ENCODE measurements around the gene EPHB6. TPM values are rescaled to one million over a fixed set of nuclear protein-coding genes. Genes with fewer than 3 reads are reported as not detected.

The EPHB6 gene
- total RNA-seq, 2 donors from 2014 or later: 33.2 to 36.9 TPM

GRCh38 chr7:142819530-142819929 is 35.3 kb upstream of the EPHB6 start:
- Histone ChIP-seq H3K27ac (ENCODE audit: low read depth, low read length) (no peak overlapping the region), H3K9me3 (ENCODE audit: control insufficient read depth, low read length) (peaks cover 24% of the 10 kb centered on the region), H3K4me3 (ENCODE audit: low read length) (no peak overlapping the region), H3K4me1 (ENCODE audit: control insufficient read depth, insufficient read depth, low read length) (no peaks in the 10 kb centered on the region), H3K27me3 (ENCODE audit: control insufficient read depth, insufficient read depth, low read length, poor library complexity, severe bottlenecking) (no peaks in the 10 kb centered on the region), H3K9ac (ENCODE audit: extremely low read depth, low read length, poor library complexity, severe bottlenecking) (no peak overlapping the region), H3K36me3 (ENCODE audit: control insufficient read depth, insufficient read depth, low read length) (no peaks in the 10 kb centered on the region)
- no peak for TF ChIP-seq CTCF (conservative IDR thresholded peaks at IDR 0.05)
- WGBS, 2 experiments (ENCODE audit: insufficient coverage in 1 of 2, insufficient read length in 1 of 2): 93% methylated on average over 5 of the region's 5 CpGs
- no peak for DNase-seq
- peaks cover 17% of the 10 kb centered on the region for H3K9me3 Mint-ChIP-seq
- H3K4me3 Mint-ChIP-seq: no peak overlapping the region
- H3K36me3 Mint-ChIP-seq (ENCODE audit: low read depth): no peaks in the 10 kb centered on the region
- peaks cover 10% of the 10 kb centered on the region for H3K4me1 Mint-ChIP-seq
- peaks cover 13% of the 10 kb centered on the region for H3K27me3 Mint-ChIP-seq (ENCODE audit: insufficient read depth)
- H3K27ac Mint-ChIP-seq: no peak overlapping the region

- DNase-seq: no peak
- Mint-ChIP-seq H3K9me3 (peaks cover 34% of the 10 kb centered on the region), H3K27me3 (ENCODE audit: insufficient read depth) (no peaks in the 10 kb centered on the region), H3K4me3 (no peak overlapping the region), H3K4me1 (peaks cover 8% of the 10 kb centered on the region), H3K36me3 (ENCODE audit: low read depth) (no peaks in the 10 kb centered on the region), H3K27ac (no peak overlapping the region)
- no peak overlapping the region for H3K27ac ChIP-seq (ENCODE audit: low read depth, low read length)
- no peaks in the 10 kb centered on the region for H3K4me1 ChIP-seq (ENCODE audit: control insufficient read depth, insufficient read depth, low read length)
- H3K4me3 ChIP-seq (ENCODE audit: low read length): no peak overlapping the region
- no peak for TF ChIP-seq CTCF (conservative IDR thresholded peaks at IDR 0.05)
- H3K27me3 ChIP-seq (ENCODE audit: control insufficient read depth, insufficient read depth, low read length, poor library complexity, severe bottlenecking): no peaks in the 10 kb centered on the region
- no peaks in the 10 kb centered on the region for H3K36me3 ChIP-seq (ENCODE audit: control insufficient read depth, insufficient read depth, low read length)
- peaks cover 45% of the 10 kb centered on the region for H3K9me3 ChIP-seq (ENCODE audit: control insufficient read depth, low read length)
- no CpG with 5 or more reads among the region's 1 CpG for WGBS, 2 experiments (ENCODE audit: insufficient coverage in 1 of 2, insufficient read length in 1 of 2)
- H3K9ac ChIP-seq (ENCODE audit: extremely low read depth, low read length, poor library complexity, severe bottlenecking): no peak overlapping the region
Measured at GRCh38 chr7:142822714-142823113, 32.2 kb upstream of the EPHB6 start.

GRCh38 chr7:142827951-142828500 is 26.9 kb upstream of the EPHB6 start:
- Mint-ChIP-seq H3K36me3 (ENCODE audit: low read depth) (no peaks in the 10 kb centered on the region), H3K4me1 (peaks cover 24% of the 10 kb centered on the region), H3K27me3 (ENCODE audit: insufficient read depth) (peaks cover 5% of the 10 kb centered on the region), H3K4me3 (no peak overlapping the region), H3K9me3 (peaks cover 24% of the 10 kb centered on the region), H3K27ac (no peak overlapping the region)
- H3K4me1 ChIP-seq (ENCODE audit: control insufficient read depth, insufficient read depth, low read length): no peaks in the 10 kb centered on the region
- H3K27me3 ChIP-seq (ENCODE audit: control insufficient read depth, insufficient read depth, low read length, poor library complexity, severe bottlenecking): no peaks in the 10 kb centered on the region
- H3K4me3 ChIP-seq (ENCODE audit: low read length): no peak overlapping the region
- WGBS, 2 experiments (ENCODE audit: insufficient coverage in 1 of 2, insufficient read length in 1 of 2): 93% methylated on average over 1 of the region's 1 CpG; no CpG with 5 or more reads in 1 of the 2 experiments
- peaks cover 32% of the 10 kb centered on the region for H3K9me3 ChIP-seq (ENCODE audit: control insufficient read depth, low read length)
- DNase-seq: no peak
- H3K9ac ChIP-seq (ENCODE audit: extremely low read depth, low read length, poor library complexity, severe bottlenecking): no peak overlapping the region
- H3K36me3 ChIP-seq (ENCODE audit: control insufficient read depth, insufficient read depth, low read length): no peaks in the 10 kb centered on the region
- no peak for TF ChIP-seq CTCF (conservative IDR thresholded peaks at IDR 0.05)
- no peak overlapping the region for H3K27ac ChIP-seq (ENCODE audit: low read depth, low read length)

Data from endodermal cell (in vitro differentiated cells).